ENCODE results near the gene DAB2.

DNA sequence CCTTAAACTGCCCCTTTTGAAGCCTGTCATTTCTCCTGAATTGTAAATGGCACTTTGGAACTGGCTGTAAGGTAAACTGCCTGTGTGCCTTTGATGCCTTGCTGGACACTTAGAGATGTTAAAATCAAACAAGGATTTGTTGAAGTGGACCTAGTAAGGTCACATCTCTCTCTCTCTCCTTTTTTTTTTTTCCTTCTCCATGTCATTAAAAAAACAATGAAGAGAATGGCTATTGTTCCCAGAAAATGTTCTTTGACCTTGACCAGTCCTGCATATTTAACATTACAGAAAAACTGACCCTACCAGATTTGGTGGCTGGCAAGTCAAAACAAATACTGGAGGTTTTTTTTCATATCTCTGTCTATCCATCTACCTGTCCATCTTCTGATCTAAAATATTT, 2.9 kb upstream of the DAB2 start:
- no peak for TF ChIP-seq CTCF (IDR thresholded peaks at IDR 0.05 in 4 of 5, conservative IDR thresholded peaks at IDR 0.05 in 1 of 5)
- TF ChIP-seq POLR2A (IDR thresholded peaks at IDR 0.05), result no peak

All from gastrocnemius medialis (tissue), 4 donors.